ENCODE results near the gene NCKAP5. TPM values are rescaled to one million over a fixed set of nuclear protein-coding genes. Genes with fewer than 3 reads are reported as not detected.

Gene NCKAP5
- total RNA-seq, 5 donors from 2014 or later (not counting 1 experiment from before 2014, with no cell fraction given), result 0.06 TPM; not detected in 4

- H3K4me3 Mint-ChIP-seq, result no peak overlapping the region
- Histone ChIP-seq H3K27ac (ENCODE audit: low read length) (no peak overlapping the region), H3K4me1 (ENCODE audit: control insufficient read depth in 1 of 2, extremely low read depth in 1 of 2, insufficient read depth in 2 of 2, low read length in 2 of 2) (no peaks in the 10 kb centered on the region), H3K9me3 (no peaks in the 10 kb centered on the region), H3K27me3 (replicated peaks in 1 of 2; ENCODE audit: control insufficient read depth in 2 of 2, extremely low read depth in 1 of 2, insufficient read depth in 2 of 2, low read length in 1 of 2) (peaks cover 0 to 4% of the 10 kb centered on the region in 2 experiments), H3K36me3 (ENCODE audit: control insufficient read depth in 2 of 2, extremely low read depth in 1 of 2, insufficient read depth in 1 of 2, low read length in 1 of 2) (no peaks in the 10 kb centered on the region), H3K4me3 (ENCODE audit: control insufficient read depth in 1 of 2, extremely low read depth in 1 of 2, low read length in 1 of 2) (no peak overlapping the region)
- H3K9me3 Mint-ChIP-seq, result peaks cover 0 to 8% (median 0%) of the 10 kb centered on the region in 3 donors
- H3K4me1 Mint-ChIP-seq, result no peaks in the 10 kb centered on the region
- CTCF ChIA-PET, result interaction anchor here in 1 of 2 donors (0.6 kb wide), 1 partner anchor 1811 kb away, joined by 4 read pairs; no protein-coding TSS in a partner anchor
- ATAC-seq (replicated peaks in 1 of 4) (no peak), DNase-seq (no peak)
- WGBS (ENCODE audit: insufficient coverage), result 85% methylated on average over 35 of the region's 35 CpGs
- H3K27ac Mint-ChIP-seq, result no peak overlapping the region
- peaks cover 1 to 12% of the 10 kb centered on the region in 2 donors for H3K27me3 Mint-ChIP-seq
- H3K36me3 Mint-ChIP-seq, result no peaks in the 10 kb centered on the region
- POLR2A ChIA-PET, result no interaction called here
Measured at GRCh38 chr2:132645176-132645575, 923.1 kb downstream of the NCKAP5 start.

DNA sequence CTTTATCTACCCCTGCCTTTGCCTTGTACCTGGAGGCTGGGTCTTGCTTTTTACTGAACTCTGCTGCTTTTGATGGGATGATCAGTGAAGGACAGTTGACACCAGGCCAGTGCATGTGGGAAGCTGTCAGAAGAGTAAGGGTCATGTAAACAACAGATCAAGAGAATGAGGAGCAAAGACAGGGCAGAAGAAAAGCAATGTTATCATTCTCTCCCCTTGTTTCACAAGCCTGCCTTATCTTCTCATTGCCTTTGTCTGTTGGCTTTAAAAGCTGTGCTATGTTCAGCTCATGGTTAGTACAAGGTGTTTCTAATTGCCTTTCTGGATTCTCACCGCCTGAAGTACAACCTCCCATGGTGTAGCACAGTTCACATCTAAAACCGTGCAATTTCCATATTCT is 925.8 kb downstream of the NCKAP5 start:
- H3K4me3 Mint-ChIP-seq, result no peak overlapping the region
- no peaks in the 10 kb centered on the region for H3K9me3 Mint-ChIP-seq
- Histone ChIP-seq H3K4me1 (ENCODE audit: control insufficient read depth in 1 of 2, extremely low read depth in 1 of 2, insufficient read depth in 2 of 2, low read length in 2 of 2) (no peaks in the 10 kb centered on the region), H3K9me3 (no peaks in the 10 kb centered on the region), H3K4me3 (ENCODE audit: control insufficient read depth in 1 of 2, extremely low read depth in 1 of 2, low read length in 1 of 2) (no peak overlapping the region), H3K27ac (ENCODE audit: low read length) (no peak overlapping the region), H3K27me3 (replicated peaks in 1 of 2; ENCODE audit: control insufficient read depth in 2 of 2, extremely low read depth in 1 of 2, insufficient read depth in 2 of 2, low read length in 1 of 2) (peaks cover 0 to 4% of the 10 kb centered on the region in 2 experiments), H3K36me3 (ENCODE audit: control insufficient read depth in 2 of 2, extremely low read depth in 1 of 2, insufficient read depth in 1 of 2, low read length in 1 of 2) (no peaks in the 10 kb centered on the region)
- H3K36me3 Mint-ChIP-seq, result no peaks in the 10 kb centered on the region
- DNase-seq, result no peak
- peaks cover 0 to 1% of the 10 kb centered on the region in 2 donors for H3K27me3 Mint-ChIP-seq
- ATAC-seq (replicated peaks in 1 of 4), result no peak
- H3K27ac Mint-ChIP-seq, result no peak overlapping the region
- POLR2A ChIA-PET, result no interaction called here
- WGBS (ENCODE audit: insufficient coverage), result 80% methylated on average over 1 of the region's 2 CpGs
- CTCF ChIA-PET, result no interaction called here
- no peaks in the 10 kb centered on the region for H3K4me1 Mint-ChIP-seq

- Histone ChIP-seq H3K27me3 (replicated peaks in 1 of 2; ENCODE audit: control insufficient read depth in 2 of 2, extremely low read depth in 1 of 2, insufficient read depth in 2 of 2, low read length in 1 of 2) (peaks cover 0 to 4% of the 10 kb centered on the region in 2 experiments), H3K4me1 (ENCODE audit: control insufficient read depth in 1 of 2, extremely low read depth in 1 of 2, insufficient read depth in 2 of 2, low read length in 2 of 2) (no peaks in the 10 kb centered on the region), H3K36me3 (ENCODE audit: control insufficient read depth in 2 of 2, extremely low read depth in 1 of 2, insufficient read depth in 1 of 2, low read length in 1 of 2) (no peaks in the 10 kb centered on the region), H3K4me3 (ENCODE audit: control insufficient read depth in 1 of 2, extremely low read depth in 1 of 2, low read length in 1 of 2) (no peak overlapping the region), H3K9me3 (no peaks in the 10 kb centered on the region), H3K27ac (ENCODE audit: low read length) (no peak overlapping the region)
- Mint-ChIP-seq H3K36me3 (no peaks in the 10 kb centered on the region), H3K4me3 (no peak overlapping the region), H3K9me3 (no peaks in the 10 kb centered on the region), H3K27me3 (peaks cover 0 to 1% of the 10 kb centered on the region in 2 donors), H3K4me1 (no peaks in the 10 kb centered on the region), H3K27ac (no peak overlapping the region)
- POLR2A ChIA-PET, result no interaction called here
- ATAC-seq (replicated peaks in 1 of 4), result no peak
- CTCF ChIA-PET, result no interaction called here
- no peak for DNase-seq
Measured at GRCh38 chr2:132641819-132642218, 926.4 kb downstream of the NCKAP5 start.

DNA sequence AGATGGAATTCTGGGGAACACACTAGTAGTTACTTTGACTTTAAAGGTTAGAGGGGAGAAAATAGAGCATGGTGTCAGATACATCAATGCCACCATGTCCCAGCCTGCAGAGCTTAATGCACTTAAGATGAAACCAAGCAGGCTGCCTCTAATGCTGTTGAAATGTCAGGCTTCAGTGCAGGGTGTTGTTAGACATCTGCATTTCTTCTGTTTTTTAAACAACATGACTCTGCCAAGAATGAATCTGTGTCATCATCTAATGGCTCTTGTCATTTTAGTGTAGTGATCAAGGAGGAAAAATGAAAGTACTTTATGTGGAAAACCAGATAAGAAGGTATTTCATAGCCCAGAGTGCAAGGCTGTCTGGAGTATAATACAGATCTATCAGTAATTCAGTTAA is 928.1 kb downstream of the NCKAP5 start:
- H3K27me3 ChIP-seq (replicated peaks in 1 of 2; ENCODE audit: control insufficient read depth in 2 of 2, extremely low read depth in 1 of 2, insufficient read depth in 2 of 2, low read length in 1 of 2), result no peaks in the 10 kb centered on the region
- DNase-seq (no peak), ATAC-seq (replicated peaks in 1 of 4) (no peak)
- ChIA-PET CTCF (no interaction called here), POLR2A (no interaction called here)
- no peaks in the 10 kb centered on the region for H3K4me1 ChIP-seq (ENCODE audit: control insufficient read depth in 1 of 2, extremely low read depth in 1 of 2, insufficient read depth in 2 of 2, low read length in 2 of 2)
- Mint-ChIP-seq H3K4me1 (no peaks in the 10 kb centered on the region), H3K9me3 (peaks cover 0 to 3% (median 0%) of the 10 kb centered on the region in 3 donors), H3K27me3 (peaks cover 0 to 3% of the 10 kb centered on the region in 2 donors), H3K36me3 (no peaks in the 10 kb centered on the region), H3K4me3 (no peak overlapping the region), H3K27ac (no peak overlapping the region)
- H3K9me3 ChIP-seq, result no peaks in the 10 kb centered on the region
- H3K27ac ChIP-seq (ENCODE audit: low read length), result no peak overlapping the region
- H3K4me3 ChIP-seq (ENCODE audit: control insufficient read depth in 1 of 2, extremely low read depth in 1 of 2, low read length in 1 of 2), result no peak overlapping the region
- no peaks in the 10 kb centered on the region for H3K36me3 ChIP-seq (ENCODE audit: control insufficient read depth in 2 of 2, extremely low read depth in 1 of 2, insufficient read depth in 1 of 2, low read length in 1 of 2)

DNA sequence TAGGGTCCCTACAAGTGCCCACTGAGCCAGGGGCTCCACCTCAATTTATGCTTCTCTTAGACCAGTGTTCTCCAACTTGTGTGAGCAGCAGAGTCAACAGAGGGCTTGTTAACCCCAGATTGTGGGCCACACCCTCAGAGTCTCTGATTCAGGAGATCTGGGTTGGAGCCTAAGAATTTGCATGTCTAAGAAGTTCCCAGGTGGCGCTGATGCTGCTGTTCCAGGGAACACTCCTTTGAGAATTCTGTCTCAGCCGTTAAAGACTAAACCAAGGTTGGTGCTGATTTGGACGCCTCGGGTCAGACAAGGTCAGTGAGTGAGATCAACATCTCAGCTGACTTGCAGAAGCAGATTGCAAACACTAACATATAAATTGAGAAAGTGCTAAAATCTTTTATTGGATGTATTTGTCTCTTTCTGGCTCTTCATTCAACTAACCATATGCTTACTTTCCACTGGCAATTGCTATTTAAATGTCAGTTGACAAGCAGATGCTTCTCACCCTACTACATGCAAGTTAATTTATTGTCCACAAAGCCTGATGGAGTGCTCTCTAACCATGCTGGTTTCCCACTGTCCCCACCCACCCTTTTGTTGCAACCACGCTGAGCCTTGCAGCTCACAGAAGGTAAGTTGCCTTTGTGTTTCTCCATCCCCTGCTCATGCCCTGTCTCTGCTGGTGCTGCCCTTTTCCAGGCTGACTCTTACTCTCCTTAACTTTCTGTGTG is 929.8 kb downstream of the NCKAP5 start:
- ChIA-PET POLR2A (no interaction called here), CTCF (no interaction called here)
- H3K27me3 ChIP-seq (replicated peaks in 1 of 2; ENCODE audit: control insufficient read depth in 2 of 2, extremely low read depth in 1 of 2, insufficient read depth in 2 of 2, low read length in 1 of 2), result no peaks in the 10 kb centered on the region
- H3K36me3 Mint-ChIP-seq, result no peaks in the 10 kb centered on the region
- H3K4me1 Mint-ChIP-seq, result no peaks in the 10 kb centered on the region
- no peak for DNase-seq
- H3K4me1 ChIP-seq (ENCODE audit: control insufficient read depth in 1 of 2, extremely low read depth in 1 of 2, insufficient read depth in 2 of 2, low read length in 2 of 2), result no peaks in the 10 kb centered on the region
- H3K27me3 Mint-ChIP-seq, result peaks cover 0 to 10% of the 10 kb centered on the region in 2 donors
- H3K4me3 ChIP-seq (ENCODE audit: control insufficient read depth in 1 of 2, extremely low read depth in 1 of 2, low read length in 1 of 2), result no peak overlapping the region
- 78% methylated on average over 3 of the region's 5 CpGs for WGBS (ENCODE audit: insufficient coverage)
- no peak overlapping the region for H3K27ac Mint-ChIP-seq
- H3K4me3 Mint-ChIP-seq, result no peak overlapping the region
- no peak overlapping the region for H3K27ac ChIP-seq (ENCODE audit: low read length)
- H3K36me3 ChIP-seq (ENCODE audit: control insufficient read depth in 2 of 2, extremely low read depth in 1 of 2, insufficient read depth in 1 of 2, low read length in 1 of 2), result no peaks in the 10 kb centered on the region
- no peaks in the 10 kb centered on the region for H3K9me3 ChIP-seq
- ATAC-seq (replicated peaks in 1 of 4), result no peak
- H3K9me3 Mint-ChIP-seq, result peaks cover 0 to 9% (median 0%) of the 10 kb centered on the region in 3 donors

DNA sequence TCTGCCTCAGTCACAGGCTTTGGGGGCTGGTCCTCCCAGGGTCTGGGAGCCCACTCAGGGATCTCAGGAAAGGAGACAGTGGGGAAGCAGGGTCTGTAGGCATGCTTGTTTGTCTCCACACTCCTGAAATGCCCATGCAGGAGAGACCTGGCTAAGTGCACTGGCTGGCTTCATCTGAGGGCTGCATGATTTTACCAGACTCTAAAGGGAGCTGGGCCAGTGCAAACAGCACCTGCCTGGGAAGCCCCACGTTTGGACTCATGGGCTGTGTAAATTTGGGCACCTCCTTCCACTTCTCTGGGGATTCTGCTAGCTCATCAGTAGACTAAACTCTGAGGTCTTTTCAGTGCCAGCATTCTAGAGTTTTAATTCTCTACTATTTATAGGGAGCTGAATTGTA is 931.9 kb downstream of the NCKAP5 start:
- no peaks in the 10 kb centered on the region for H3K4me1 Mint-ChIP-seq
- H3K27me3 Mint-ChIP-seq, result peaks cover 0 to 11% of the 10 kb centered on the region in 2 donors
- CTCF ChIA-PET, result no interaction called here
- POLR2A ChIA-PET, result no interaction called here
- ATAC-seq (replicated peaks in 1 of 4) (no peak), DNase-seq (no peak)
- no peaks in the 10 kb centered on the region for H3K36me3 ChIP-seq (ENCODE audit: control insufficient read depth in 2 of 2, extremely low read depth in 1 of 2, insufficient read depth in 1 of 2, low read length in 1 of 2)
- H3K27ac Mint-ChIP-seq, result no peak overlapping the region
- H3K36me3 Mint-ChIP-seq, result no peaks in the 10 kb centered on the region
- 0% methylated on average over 1 of the region's 1 CpG for WGBS (ENCODE audit: insufficient coverage)
- H3K27me3 ChIP-seq (replicated peaks in 1 of 2; ENCODE audit: control insufficient read depth in 2 of 2, extremely low read depth in 1 of 2, insufficient read depth in 2 of 2, low read length in 1 of 2), result no peaks in the 10 kb centered on the region
- H3K9me3 Mint-ChIP-seq, result peaks cover 0 to 11% (median 0%) of the 10 kb centered on the region in 3 donors
- no peak overlapping the region for H3K27ac ChIP-seq (ENCODE audit: low read length)
- no peaks in the 10 kb centered on the region for H3K4me1 ChIP-seq (ENCODE audit: control insufficient read depth in 1 of 2, extremely low read depth in 1 of 2, insufficient read depth in 2 of 2, low read length in 2 of 2)
- H3K4me3 Mint-ChIP-seq, result no peak overlapping the region
- no peak overlapping the region for H3K4me3 ChIP-seq (ENCODE audit: control insufficient read depth in 1 of 2, extremely low read depth in 1 of 2, low read length in 1 of 2)
- H3K9me3 ChIP-seq, result no peaks in the 10 kb centered on the region

Measured in T-cell (primary cell).